KMS-11 (cell line): Measurements from ENCODE around the gene ITGA1.
"Not testable (repeated sequence)": the region's sequence is repeated elsewhere in the genome, so short reads cannot be mapped to it uniquely, and the experiment has no call there.

ENCODE experiments used
- H2AFZ ChIP-seq: fragments of 200-600 bp; sonication (generic); 2 replicates; pipeline ENCODE4 v1.6.1; 2016; ENCODE audit warnings: antibody characterized with exemption, mixed run types, low read depth
- H3K27ac ChIP-seq: fragments of 200-600 bp; sonication (generic); 2 replicates; pipeline ENCODE4 v1.6.1; 2016; ENCODE audit warnings: mild to moderate bottlenecking, mixed run types
- H3K27me3 ChIP-seq: fragments of 200-600 bp; sonication (generic); 2 replicates; pipeline ENCODE4 v1.6.1; 2017; ENCODE audit warnings: mild to moderate bottlenecking, low read depth, mixed run types, moderate library complexity; ENCODE audit not compliant: insufficient read depth
- H3K36me3 ChIP-seq: fragments of 200-600 bp; sonication (generic); 2 replicates; pipeline ENCODE4 v1.6.1; 2017; ENCODE audit warnings: mild to moderate bottlenecking, mixed run types; ENCODE audit not compliant: insufficient read depth
- H3K4me1 ChIP-seq: fragments of 200-600 bp; sonication (generic); 2 replicates; pipeline ENCODE4 v1.6.1; 2016; ENCODE audit warnings: mild to moderate bottlenecking, low read depth, mixed run types; ENCODE audit not compliant: poor library complexity, severe bottlenecking
- H3K4me2 ChIP-seq: fragments of 200-600 bp; sonication (generic); 2 replicates; pipeline ENCODE4 v1.7.0; 2016; ENCODE audit warnings: mild to moderate bottlenecking, mixed run types
- H3K4me3 ChIP-seq: fragments of 200-600 bp; sonication (generic); IDR thresholded peaks from 2 replicates; pipeline ENCODE4 v1.6.1; 2017; ENCODE audit warnings: low read depth, low read length, mixed read lengths; ENCODE audit not compliant: insufficient read depth
- H3K79me2 ChIP-seq: fragments of 200-600 bp; sonication (generic); 2 replicates; pipeline ENCODE4 v1.6.1; 2016; ENCODE audit warnings: low read depth, mixed run types; ENCODE audit not compliant: insufficient read depth
- H3K9ac ChIP-seq: fragments of 200-600 bp; sonication (generic); 2 replicates; pipeline ENCODE4 v1.6.1; 2016; ENCODE audit warnings: mild to moderate bottlenecking, mixed run types
- H4K20me1 ChIP-seq: fragments of 200-600 bp; sonication (generic); 2 replicates; pipeline ENCODE4 v1.6.1; 2016; ENCODE audit warnings: mild to moderate bottlenecking, mixed run types; ENCODE audit not compliant: insufficient read depth
- CTCF ChIP-seq: fragments of 200-600 bp; sonication (generic); conservative IDR thresholded peaks from 2 replicates; pipeline ENCODE4 v1.6.1; 2017; ENCODE audit warnings: low read depth, mild to moderate bottlenecking, antibody characterized with exemption, low read length, moderate library complexity, mixed read lengths

The ITGA1 gene

GRCh38 chr5:52811067-52811749 lies 23.5 kb downstream of the ITGA1 start:
- no peak overlapping the region for H3K27ac ChIP-seq
- H3K79me2 ChIP-seq, result no peaks in the 10 kb centered on the region
- no peaks in the 10 kb centered on the region for H3K4me1 ChIP-seq
- no peak overlapping the region for H3K9ac ChIP-seq
- no peak overlapping the region for H3K4me3 ChIP-seq
- no peaks in the 10 kb centered on the region for H4K20me1 ChIP-seq
- no peaks in the 10 kb centered on the region for H3K36me3 ChIP-seq
- TF ChIP-seq CTCF, result no peak
- no peak overlapping the region for H2AFZ ChIP-seq
- no peaks in the 10 kb centered on the region for H3K27me3 ChIP-seq
- H3K4me2 ChIP-seq, result no peak overlapping the region

DNA sequence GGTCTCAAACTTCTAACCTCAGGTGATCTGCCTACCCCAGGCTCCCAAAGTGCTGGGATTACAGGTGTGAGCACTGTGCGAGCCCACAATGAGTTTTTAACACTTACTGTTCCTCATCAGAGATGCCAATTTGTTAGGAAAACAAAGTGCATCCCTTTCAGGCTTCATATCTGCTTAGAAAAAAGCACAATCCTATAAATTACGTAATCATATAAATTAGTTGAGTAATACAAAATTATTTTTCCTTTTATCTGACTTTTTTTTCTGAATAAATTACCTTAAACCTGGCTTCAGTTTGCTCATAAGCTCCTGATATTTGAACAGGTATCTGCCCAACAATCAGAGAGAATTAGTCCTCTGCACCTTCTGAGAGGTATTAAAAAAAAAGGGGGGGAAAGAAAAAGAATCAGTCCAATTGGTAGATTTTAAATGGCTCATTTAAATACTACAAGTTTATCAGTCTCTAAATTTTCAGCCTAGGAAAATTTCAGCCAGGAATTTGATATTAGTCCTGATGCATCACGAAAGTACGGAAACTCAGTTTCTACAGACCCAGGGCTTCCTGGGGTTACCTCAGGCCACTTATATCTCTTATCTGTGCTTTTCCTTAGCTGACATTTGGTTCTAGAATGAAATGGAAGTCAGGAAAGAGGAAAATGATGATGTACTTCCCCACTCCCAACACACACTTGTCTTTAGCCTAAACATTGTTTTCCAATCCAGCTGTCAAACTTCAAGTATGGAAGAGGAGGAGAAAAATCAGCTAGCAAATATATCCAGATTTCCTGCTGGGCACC lies 26.8 kb downstream of the ITGA1 start:
- no peak for TF ChIP-seq CTCF
- H2AFZ ChIP-seq, result no peak overlapping the region
- H3K9ac ChIP-seq, result no peak overlapping the region
- no peaks in the 10 kb centered on the region for H3K36me3 ChIP-seq
- no peaks in the 10 kb centered on the region for H3K27me3 ChIP-seq
- H3K4me3 ChIP-seq, result no peak overlapping the region
- no peaks in the 10 kb centered on the region for H4K20me1 ChIP-seq
- no peaks in the 10 kb centered on the region for H3K4me1 ChIP-seq
- no peaks in the 10 kb centered on the region for H3K79me2 ChIP-seq
- H3K4me2 ChIP-seq, result no peak overlapping the region
- no peak overlapping the region for H3K27ac ChIP-seq

DNA sequence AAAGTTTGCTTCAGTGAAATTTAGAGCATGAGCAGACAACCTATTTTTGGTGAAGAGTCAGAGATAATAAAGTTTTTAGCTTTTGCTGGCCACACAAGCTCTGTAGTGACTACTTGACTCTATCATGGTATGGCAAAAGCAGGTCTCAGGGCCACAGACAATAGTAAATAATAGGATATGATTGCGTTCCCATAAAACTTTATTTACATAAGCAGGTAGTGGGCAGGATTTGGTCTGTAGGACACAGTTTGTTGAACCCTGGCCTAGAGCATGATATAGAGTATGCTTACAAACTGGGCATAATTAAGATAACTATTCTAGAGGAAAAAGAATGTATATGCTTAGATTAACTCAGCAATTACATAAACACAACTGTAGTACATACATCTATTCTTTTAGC lies 30.1 kb downstream of the ITGA1 start:
- no peak overlapping the region for H2AFZ ChIP-seq
- H3K27ac ChIP-seq, result no peak overlapping the region
- no peak overlapping the region for H3K4me2 ChIP-seq
- H3K27me3 ChIP-seq, result no peaks in the 10 kb centered on the region
- no peak for TF ChIP-seq CTCF
- H4K20me1 ChIP-seq, result no peaks in the 10 kb centered on the region
- no peaks in the 10 kb centered on the region for H3K36me3 ChIP-seq
- H3K79me2 ChIP-seq, result no peaks in the 10 kb centered on the region
- no peaks in the 10 kb centered on the region for H3K4me1 ChIP-seq
- H3K4me3 ChIP-seq, result no peak overlapping the region
- H3K9ac ChIP-seq, result no peak overlapping the region

GRCh38 chr5:52818360-52818759 lies 30.6 kb downstream of the ITGA1 start:
- Histone ChIP-seq H4K20me1 (no peaks in the 10 kb centered on the region), H3K4me1 (no peaks in the 10 kb centered on the region), H3K27ac (no peak overlapping the region), H3K4me2 (no peak overlapping the region), H3K79me2 (no peaks in the 10 kb centered on the region), H3K9ac (no peak overlapping the region), H3K4me3 (no peak overlapping the region), H2AFZ (no peak overlapping the region), H3K27me3 (no peaks in the 10 kb centered on the region), H3K36me3 (no peaks in the 10 kb centered on the region)
- no peak for TF ChIP-seq CTCF

- H2AFZ ChIP-seq, H3K4me3 ChIP-seq, H4K20me1 ChIP-seq, H3K27me3 ChIP-seq, H3K4me2 ChIP-seq, H3K79me2 ChIP-seq, H3K9ac ChIP-seq, H3K36me3 ChIP-seq, H3K4me1 ChIP-seq, H3K27ac ChIP-seq: not testable (repeated sequence)
Measured at GRCh38 chr5:52818807-52819206, 31.1 kb downstream of the ITGA1 start.
